ENCODE data around the gene BMPER. TPM values are rescaled to one million over a fixed set of nuclear protein-coding genes. Genes with fewer than 3 reads are reported as not detected.

BMPER gene
- total RNA-seq, 3 donors from 2014 or later (not counting 1 experiment from before 2014, with no cell fraction given) = 0.32 to 0.64 (median 0.50) TPM

DNA sequence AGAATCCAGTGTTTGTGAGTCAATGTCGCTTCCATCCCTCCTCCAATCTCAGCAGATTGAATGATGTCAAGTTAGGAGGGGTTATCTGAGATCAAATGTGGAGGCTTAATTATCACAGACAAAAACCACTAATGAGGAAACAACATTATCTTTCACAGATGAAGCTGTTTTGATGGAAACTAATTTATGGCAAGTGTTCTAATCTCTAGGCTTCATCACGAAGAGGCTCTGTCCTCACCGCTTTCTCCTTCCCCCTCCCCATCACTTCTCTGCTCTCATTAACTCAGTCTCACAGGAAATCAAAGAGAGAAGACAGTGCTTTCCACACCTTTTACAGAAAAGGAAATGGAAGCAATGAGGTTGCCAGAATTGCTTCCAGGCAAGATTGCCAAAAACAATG lies 283.7 kb downstream of the BMPER start:
- no peaks in the 10 kb centered on the region for H3K4me1 ChIP-seq (ENCODE audit: control insufficient read depth, insufficient read depth, low read length)
- Mint-ChIP-seq H3K4me3 (no peak overlapping the region), H3K4me1 (no peaks in the 10 kb centered on the region), H3K36me3 (no peaks in the 10 kb centered on the region), H3K27me3 (ENCODE audit: low read depth in 2 of 2) (no peaks in the 10 kb centered on the region), H3K9me3 (peaks cover 7% of the 10 kb centered on the region in 2 donors), H3K27ac (no peak overlapping the region)
- no peaks in the 10 kb centered on the region for H3K27me3 ChIP-seq (ENCODE audit: control insufficient read depth, insufficient read depth, low read length)
- H3K9me3 ChIP-seq (ENCODE audit: control insufficient read depth, insufficient read depth, low read length) = no peaks in the 10 kb centered on the region
- ATAC-seq (no peak), DNase-seq (no peak)
- intact Hi-C loops (cut with micrococcal nuclease) = no loop called here
- WGBS (ENCODE audit: insufficient coverage) = 61% methylated on average over 2 of the region's 3 CpGs
- no peaks in the 10 kb centered on the region for H3K36me3 ChIP-seq (ENCODE audit: control insufficient read depth, insufficient read depth, low read length)
- no peak overlapping the region for H3K4me3 ChIP-seq (ENCODE audit: low read length)
- no peak for TF ChIP-seq CTCF (IDR thresholded peaks at IDR 0.05)
- no peak overlapping the region for H3K27ac ChIP-seq (ENCODE audit: low read length)

DNA sequence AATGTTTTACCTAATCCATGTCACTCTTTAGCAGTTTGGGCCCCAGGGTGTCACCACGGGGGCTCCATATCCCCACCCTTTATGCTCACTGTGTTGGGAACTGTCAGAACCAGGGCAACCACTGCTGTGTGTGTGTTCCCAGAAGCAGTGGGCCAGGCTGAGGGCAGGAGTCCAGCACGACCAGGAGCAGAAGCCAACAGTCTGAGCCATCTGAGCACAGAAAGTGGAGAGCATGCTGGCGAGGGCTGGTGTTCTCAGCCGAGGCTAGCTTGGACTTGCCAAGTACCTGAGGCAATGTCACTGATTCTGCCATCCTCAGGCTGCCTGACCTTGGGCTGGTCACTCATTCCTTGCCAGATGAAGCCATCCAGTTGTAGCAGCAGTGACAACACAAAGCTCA lies 285.0 kb downstream of the BMPER start:
- Mint-ChIP-seq H3K36me3 (no peaks in the 10 kb centered on the region), H3K27ac (no peak overlapping the region), H3K27me3 (ENCODE audit: low read depth in 2 of 2) (no peaks in the 10 kb centered on the region), H3K4me1 (no peaks in the 10 kb centered on the region), H3K9me3 (peaks cover 5% of the 10 kb centered on the region in 2 donors), H3K4me3 (no peak overlapping the region)
- DNase-seq (no peak), ATAC-seq (no peak)
- Histone ChIP-seq H3K4me3 (ENCODE audit: low read length) (no peak overlapping the region), H3K36me3 (ENCODE audit: control insufficient read depth, insufficient read depth, low read length) (no peaks in the 10 kb centered on the region), H3K27me3 (ENCODE audit: control insufficient read depth, insufficient read depth, low read length) (no peaks in the 10 kb centered on the region), H3K4me1 (ENCODE audit: control insufficient read depth, insufficient read depth, low read length) (no peaks in the 10 kb centered on the region), H3K9me3 (ENCODE audit: control insufficient read depth, insufficient read depth, low read length) (no peaks in the 10 kb centered on the region), H3K27ac (ENCODE audit: low read length) (no peak overlapping the region)
- 80% methylated on average over 4 of the region's 4 CpGs for WGBS (ENCODE audit: insufficient coverage)
- no peak for TF ChIP-seq CTCF (IDR thresholded peaks at IDR 0.05)
- intact Hi-C loops (cut with micrococcal nuclease) = no loop called here

GRCh38 chr7:34191162-34191561 lies 285.8 kb downstream of the BMPER start:
- ATAC-seq (no peak), DNase-seq (no peak)
- H3K36me3 ChIP-seq (ENCODE audit: control insufficient read depth, insufficient read depth, low read length) = no peaks in the 10 kb centered on the region
- H3K4me1 Mint-ChIP-seq = no peaks in the 10 kb centered on the region
- H3K4me3 ChIP-seq (ENCODE audit: low read length) = no peak overlapping the region
- no peaks in the 10 kb centered on the region for H3K9me3 ChIP-seq (ENCODE audit: control insufficient read depth, insufficient read depth, low read length)
- no peaks in the 10 kb centered on the region for H3K36me3 Mint-ChIP-seq
- no peak overlapping the region for H3K27ac Mint-ChIP-seq
- no peak for TF ChIP-seq CTCF (IDR thresholded peaks at IDR 0.05)
- no peak overlapping the region for H3K27ac ChIP-seq (ENCODE audit: low read length)
- no peak overlapping the region for H3K4me3 Mint-ChIP-seq
- no peaks in the 10 kb centered on the region for H3K27me3 Mint-ChIP-seq (ENCODE audit: low read depth in 2 of 2)
- WGBS (ENCODE audit: insufficient coverage) = 90% methylated on average over 8 of the region's 8 CpGs
- H3K4me1 ChIP-seq (ENCODE audit: control insufficient read depth, insufficient read depth, low read length) = no peaks in the 10 kb centered on the region
- intact Hi-C loops (cut with micrococcal nuclease) = no loop called here
- no peaks in the 10 kb centered on the region for H3K27me3 ChIP-seq (ENCODE audit: control insufficient read depth, insufficient read depth, low read length)
- peaks cover 7% of the 10 kb centered on the region in 2 donors for H3K9me3 Mint-ChIP-seq

DNA sequence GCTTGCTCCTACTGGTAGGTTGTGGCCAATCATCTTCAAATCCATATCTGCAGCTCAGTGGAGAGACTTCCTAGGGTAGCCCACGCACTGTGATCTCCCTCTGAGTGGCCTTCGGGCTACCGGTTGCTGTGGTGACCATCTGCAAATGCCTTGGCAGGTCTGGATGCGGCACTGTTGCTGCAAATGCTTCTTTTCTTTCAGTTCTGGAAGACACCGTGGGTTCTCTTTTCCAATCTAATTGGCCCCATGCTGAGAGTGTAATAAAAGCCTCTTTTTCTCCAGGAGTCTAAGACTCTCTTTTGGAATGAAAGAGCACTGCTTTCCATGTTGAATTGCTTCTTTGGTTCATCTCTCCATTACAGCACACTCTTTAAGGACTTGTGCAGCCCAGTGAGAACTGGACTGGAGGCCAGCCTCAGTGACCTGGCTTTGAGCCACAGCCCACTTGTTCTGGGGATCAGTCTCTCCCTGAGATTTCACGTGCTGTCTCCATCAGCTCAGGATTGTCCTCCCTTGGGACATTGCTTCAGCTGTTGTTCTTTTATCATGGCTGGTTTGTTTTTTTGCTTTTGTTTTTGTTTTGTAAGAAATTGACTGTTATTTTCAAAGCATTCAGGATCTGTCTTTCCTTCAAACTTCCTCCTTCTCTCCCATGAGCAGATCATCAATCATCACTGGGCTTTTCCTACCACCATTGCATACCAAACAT lies 286.6 kb downstream of the BMPER start:
- DNase-seq = no peak
- intact Hi-C loops (cut with micrococcal nuclease) = no loop called here
- no peak for TF ChIP-seq CTCF (IDR thresholded peaks at IDR 0.05)
- whole genome bisulfite sequencing (ENCODE audit: insufficient coverage) = 86% methylated on average over 6 of the region's 6 CpGs
- no peak overlapping the region for H3K4me3 ChIP-seq (ENCODE audit: low read length)
- Mint-ChIP-seq H3K4me3 (no peak overlapping the region), H3K4me1 (no peaks in the 10 kb centered on the region), H3K27me3 (ENCODE audit: low read depth in 2 of 2) (no peaks in the 10 kb centered on the region), H3K27ac (no peak overlapping the region), H3K36me3 (no peaks in the 10 kb centered on the region), H3K9me3 (peaks cover 8% of the 10 kb centered on the region in 2 donors)
- ATAC-seq = no peak
- H3K27ac ChIP-seq (ENCODE audit: low read length) = no peak overlapping the region
- no peaks in the 10 kb centered on the region for H3K9me3 ChIP-seq (ENCODE audit: control insufficient read depth, insufficient read depth, low read length)
- no peaks in the 10 kb centered on the region for H3K27me3 ChIP-seq (ENCODE audit: control insufficient read depth, insufficient read depth, low read length)
- H3K36me3 ChIP-seq (ENCODE audit: control insufficient read depth, insufficient read depth, low read length) = no peaks in the 10 kb centered on the region
- H3K4me1 ChIP-seq (ENCODE audit: control insufficient read depth, insufficient read depth, low read length) = no peaks in the 10 kb centered on the region
